HFFc6 (cell line): Measurements from ENCODE around the gene ZNRF3. TPM values are rescaled to one million over a fixed set of nuclear protein-coding genes. Genes with fewer than 3 reads are reported as not detected.

Experiments
- DNase-seq: peaks from one replicate; pipeline ENCODE4 v3.0.0-alpha.2; 2018
- H3K27ac Mint-ChIP-seq: 2 replicates; pipeline ENCODE4 v1.8.0; 2020; ENCODE audit warnings: mild to moderate bottlenecking, mixed read lengths
- H3K27me3 Mint-ChIP-seq: 2 replicates; pipeline ENCODE4 v1.8.0; 2021; ENCODE audit warnings: mild to moderate bottlenecking, moderate library complexity, mixed read lengths; ENCODE audit not compliant: insufficient read depth
- H3K36me3 Mint-ChIP-seq: 2 replicates; pipeline ENCODE4 v1.8.0; 2021; ENCODE audit warnings: low read depth, mixed read lengths
- H3K4me1 Mint-ChIP-seq: 2 replicates; pipeline ENCODE4 v1.8.0; 2020; ENCODE audit warnings: low read depth, mixed read lengths
- H3K4me3 Mint-ChIP-seq: 2 replicates; pipeline ENCODE4 v1.8.0; 2020; ENCODE audit warnings: mild to moderate bottlenecking, moderate library complexity, mixed read lengths
- H3K9me3 Mint-ChIP-seq: 2 replicates; pipeline ENCODE4 v1.8.0; 2020; ENCODE audit warnings: mild to moderate bottlenecking, mixed read lengths
- total RNA-seq, 6 experiments: library from RNA; stranded (reverse); fragmentation: NEBNext Ultra II Directional; extraction: Animal tissue kit (Norgen Biotek cat#: 25700); gene quantifications; 2 replicates in 1 of 6; 3 replicates in 5 of 6; pipeline ENCODE4 v1.2.3, GENCODE V29; 2021
- TF ChIP-seq, protein P1 (sequence below): fragments of 200-600 bp; sonication (generic); IDR thresholded peaks from 2 replicates; pipeline ENCODE4 v1.5.0; 2021; ENCODE audit warnings: antibody characterized with exemption, mild to moderate bottlenecking

ZNRF3 gene
- total RNA-seq, 6 experiments from 2014 or later: 3.3 to 4.7 (median 3.6) TPM

GRCh38 chr22:28936200-28936599, 52.8 kb downstream of the ZNRF3 start:
- no peak overlapping the region for H3K4me3 Mint-ChIP-seq
- TF ChIP-seq, protein P1, sequence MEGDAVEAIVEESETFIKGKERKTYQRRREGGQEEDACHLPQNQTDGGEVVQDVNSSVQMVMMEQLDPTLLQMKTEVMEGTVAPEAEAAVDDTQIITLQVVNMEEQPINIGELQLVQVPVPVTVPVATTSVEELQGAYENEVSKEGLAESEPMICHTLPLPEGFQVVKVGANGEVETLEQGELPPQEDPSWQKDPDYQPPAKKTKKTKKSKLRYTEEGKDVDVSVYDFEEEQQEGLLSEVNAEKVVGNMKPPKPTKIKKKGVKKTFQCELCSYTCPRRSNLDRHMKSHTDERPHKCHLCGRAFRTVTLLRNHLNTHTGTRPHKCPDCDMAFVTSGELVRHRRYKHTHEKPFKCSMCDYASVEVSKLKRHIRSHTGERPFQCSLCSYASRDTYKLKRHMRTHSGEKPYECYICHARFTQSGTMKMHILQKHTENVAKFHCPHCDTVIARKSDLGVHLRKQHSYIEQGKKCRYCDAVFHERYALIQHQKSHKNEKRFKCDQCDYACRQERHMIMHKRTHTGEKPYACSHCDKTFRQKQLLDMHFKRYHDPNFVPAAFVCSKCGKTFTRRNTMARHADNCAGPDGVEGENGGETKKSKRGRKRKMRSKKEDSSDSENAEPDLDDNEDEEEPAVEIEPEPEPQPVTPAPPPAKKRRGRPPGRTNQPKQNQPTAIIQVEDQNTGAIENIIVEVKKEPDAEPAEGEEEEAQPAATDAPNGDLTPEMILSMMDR: no peak
- no peaks in the 10 kb centered on the region for H3K9me3 Mint-ChIP-seq
- H3K4me1 Mint-ChIP-seq: peaks cover 5% of the 10 kb centered on the region; the same call in 1 of the 2 replicates
- no peak for DNase-seq
- H3K27me3 Mint-ChIP-seq: no peaks in the 10 kb centered on the region; the same call in 1 of the 2 replicates
- no peaks in the 10 kb centered on the region for H3K36me3 Mint-ChIP-seq
- H3K27ac Mint-ChIP-seq: no peak overlapping the region

DNA sequence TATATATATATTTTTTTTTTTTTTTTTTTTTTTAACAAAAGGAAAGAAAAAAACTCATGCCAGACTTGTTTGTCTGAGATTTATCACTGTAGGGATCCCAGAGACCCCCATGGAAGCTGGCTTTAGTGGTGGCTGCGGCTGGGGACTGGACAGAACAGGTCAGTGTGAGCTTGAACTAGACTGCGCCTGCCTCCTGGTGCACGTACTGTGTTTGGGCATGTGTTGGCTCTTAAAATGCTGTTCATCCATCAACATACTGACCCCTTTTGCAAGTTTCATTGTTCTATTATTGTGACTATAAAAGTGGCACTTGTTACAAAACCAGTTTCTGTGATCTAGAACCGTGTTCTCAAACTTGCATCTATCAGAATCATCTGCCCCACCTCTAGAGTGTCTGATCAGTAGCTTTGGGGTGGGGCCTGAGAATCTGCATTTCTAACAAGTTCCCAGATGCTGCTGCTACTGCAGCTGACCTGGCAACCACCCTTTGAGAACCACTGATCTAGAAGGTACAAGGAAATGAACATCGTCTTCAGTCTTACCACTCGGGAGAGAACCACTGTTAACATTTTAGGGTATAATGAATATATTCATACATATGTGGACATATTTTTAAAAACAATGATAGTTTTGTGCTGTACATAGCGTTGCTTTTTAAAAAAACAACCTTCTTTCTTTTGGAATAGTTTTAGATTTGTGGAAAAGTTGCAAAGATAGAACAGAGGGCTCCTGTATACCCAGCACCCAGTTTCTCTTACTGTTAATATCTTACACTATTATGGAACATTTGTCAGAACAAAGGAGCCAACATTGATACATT, 54.0 kb downstream of the ZNRF3 start:
- DNase-seq: no peak
- Mint-ChIP-seq H3K27ac (no peak overlapping the region), H3K4me1 (peaks cover 5% of the 10 kb centered on the region; the same call in 1 of the 2 replicates), H3K4me3 (no peak overlapping the region), H3K36me3 (no peaks in the 10 kb centered on the region), H3K9me3 (no peaks in the 10 kb centered on the region), H3K27me3 (peaks cover 2% of the 10 kb centered on the region)
- TF ChIP-seq, protein P1: no peak

DNA sequence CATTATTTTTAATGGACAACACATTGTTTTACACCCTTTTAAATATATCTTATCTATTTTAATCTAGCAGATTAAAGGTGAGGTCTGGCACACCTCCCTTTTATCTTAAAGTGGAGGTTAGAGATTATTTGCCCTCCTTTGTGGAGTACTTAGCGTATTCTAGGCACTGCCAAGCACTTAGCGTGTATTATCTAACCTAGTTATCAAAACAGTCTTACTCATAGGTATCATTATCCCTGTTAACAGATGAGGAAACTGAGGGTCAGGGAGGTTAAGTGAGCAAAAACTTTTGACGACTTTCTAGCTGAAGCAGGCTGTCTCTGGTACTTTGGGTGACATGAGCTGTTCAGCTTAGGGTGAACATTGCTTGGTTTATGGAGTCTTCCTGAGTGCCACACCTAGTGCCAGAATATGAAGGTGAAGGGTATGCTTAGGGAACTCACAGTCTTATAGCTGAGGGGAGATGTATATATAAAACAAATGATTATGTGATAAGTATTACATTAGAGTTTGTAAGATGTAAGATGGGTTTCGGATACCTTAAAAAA, 55.0 kb downstream of the ZNRF3 start:
- no peak overlapping the region for H3K27ac Mint-ChIP-seq
- no peaks in the 10 kb centered on the region for H3K36me3 Mint-ChIP-seq
- peaks cover 2% of the 10 kb centered on the region for H3K27me3 Mint-ChIP-seq
- no peak for DNase-seq
- H3K4me1 Mint-ChIP-seq: peaks cover 5% of the 10 kb centered on the region; the same call in 1 of the 2 replicates
- no peaks in the 10 kb centered on the region for H3K9me3 Mint-ChIP-seq
- no peak overlapping the region for H3K4me3 Mint-ChIP-seq
- TF ChIP-seq, protein P1: no peak

- Mint-ChIP-seq H3K36me3 (no peaks in the 10 kb centered on the region), H3K27ac (no peak overlapping the region), H3K4me3 (no peak overlapping the region), H3K9me3 (no peaks in the 10 kb centered on the region), H3K4me1 (peaks cover 5% of the 10 kb centered on the region; the same call in 1 of the 2 replicates), H3K27me3 (peaks cover 2% of the 10 kb centered on the region)
- no peak for DNase-seq
- TF ChIP-seq, protein P1: no peak
Measured at GRCh38 chr22:28939394-28939793, 56.0 kb downstream of the ZNRF3 start.

- no peaks in the 10 kb centered on the region for H3K9me3 Mint-ChIP-seq
- H3K27me3 Mint-ChIP-seq: peaks cover 2% of the 10 kb centered on the region
- H3K4me3 Mint-ChIP-seq: no peak overlapping the region
- DNase-seq: no peak
- H3K36me3 Mint-ChIP-seq: no peaks in the 10 kb centered on the region
- no peak overlapping the region for H3K27ac Mint-ChIP-seq
- TF ChIP-seq, protein P1: no peak
- peaks cover 5% of the 10 kb centered on the region; the same call in 1 of the 2 replicates for H3K4me1 Mint-ChIP-seq
Measured at GRCh38 chr22:28939932-28940331, 56.6 kb downstream of the ZNRF3 start.
